GM19452 (cell line): ENCODE measurements around the gene EPM2AIP1.
A peak's percentile ranks its signal among the peaks of the same experiment; 100 is the strongest.
"Not testable (repeated sequence)": the region's sequence is repeated elsewhere in the genome, so short reads cannot be mapped to it uniquely, and the experiment has no call there.

Experiments
- ATAC-seq: cut with Tn5 transposase; IDR thresholded peaks from one replicate; pipeline ENCODE4 v1.9.1; 2021; ENCODE audit not compliant: unreplicated experiment

The EPM2AIP1 gene

DNA sequence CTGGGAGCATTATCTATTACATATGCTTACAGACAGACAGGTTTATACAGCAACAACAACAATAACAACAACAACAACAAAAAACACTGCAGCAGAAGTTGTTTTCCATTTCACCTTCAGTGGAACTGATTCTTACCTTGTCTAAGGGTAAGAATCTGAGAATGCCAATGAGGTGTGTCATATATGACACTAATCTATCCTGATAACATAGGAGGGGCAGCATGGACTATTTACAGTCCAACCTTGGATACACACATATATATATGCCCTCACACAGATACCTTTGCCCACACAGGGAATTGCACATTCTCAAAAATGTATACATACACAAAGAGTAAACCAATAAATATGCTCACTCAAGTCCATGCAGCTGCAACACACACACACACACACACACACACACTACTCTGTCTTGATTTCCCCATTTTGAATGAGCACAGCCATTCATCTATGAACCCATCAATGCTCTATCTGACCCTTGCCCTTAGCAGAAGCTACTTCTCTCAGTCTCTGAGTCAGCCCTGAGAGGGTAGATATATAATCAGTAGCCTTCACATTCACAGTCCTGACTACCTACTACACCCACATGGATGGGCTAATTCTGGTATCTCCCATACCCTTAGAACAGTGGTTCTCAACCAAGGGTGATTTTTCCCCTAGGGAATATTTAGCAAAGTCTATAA is 38.3 kb downstream of the EPM2AIP1 start:
- ATAC-seq, result no peak

DNA sequence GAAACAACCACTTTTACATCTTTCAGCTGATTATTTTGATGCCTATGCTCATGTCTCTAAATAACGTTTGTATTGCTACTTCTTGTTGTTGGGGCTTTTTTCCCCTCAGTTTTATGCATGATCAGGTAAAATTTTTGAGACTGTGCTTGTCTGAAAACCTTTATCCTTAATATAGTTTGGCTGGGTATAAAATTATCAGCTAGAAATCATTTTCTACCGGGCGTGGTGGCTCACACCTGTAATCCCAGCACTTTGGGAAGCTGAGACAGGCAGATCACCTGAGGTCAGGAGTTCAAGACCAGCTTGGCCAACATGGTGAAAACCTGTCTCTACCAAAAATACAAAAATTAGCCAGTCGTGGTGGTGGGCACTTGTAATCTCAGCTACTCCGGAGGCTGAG is 45.1 kb downstream of the EPM2AIP1 start:
- not testable (repeated sequence) for ATAC-seq

DNA sequence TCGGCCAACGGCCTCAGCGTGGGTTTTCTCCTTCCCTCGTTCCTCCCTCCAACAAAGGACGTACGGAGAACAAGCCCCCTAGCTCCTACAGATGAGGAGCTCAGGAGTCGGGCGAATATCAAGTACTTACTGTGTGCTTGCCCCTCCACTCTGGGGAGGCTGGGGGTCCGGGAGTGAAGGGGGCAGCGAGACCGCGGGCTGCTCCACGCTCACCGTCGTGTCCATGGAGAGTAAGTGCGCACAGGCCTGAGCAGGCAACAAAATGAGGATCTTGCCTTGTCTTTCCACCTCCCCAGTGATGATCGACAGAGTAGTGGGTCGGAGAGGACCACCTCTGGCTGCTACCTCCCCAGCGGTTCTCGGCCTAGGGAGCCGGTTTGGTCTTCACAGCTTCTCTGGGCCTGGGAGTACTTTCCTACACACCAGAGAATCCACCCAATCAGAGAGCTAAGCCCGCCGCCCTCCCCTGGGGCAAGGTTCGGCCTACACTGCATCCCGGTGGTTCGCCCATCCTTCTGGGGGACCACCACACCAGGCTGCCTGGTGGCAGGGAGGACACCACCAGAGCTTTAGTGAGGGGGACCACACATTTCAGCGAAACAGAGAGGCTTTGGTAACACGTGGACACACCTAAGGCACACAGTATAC is 47.5 kb downstream of the EPM2AIP1 start:
- ATAC-seq, result no peak

DNA sequence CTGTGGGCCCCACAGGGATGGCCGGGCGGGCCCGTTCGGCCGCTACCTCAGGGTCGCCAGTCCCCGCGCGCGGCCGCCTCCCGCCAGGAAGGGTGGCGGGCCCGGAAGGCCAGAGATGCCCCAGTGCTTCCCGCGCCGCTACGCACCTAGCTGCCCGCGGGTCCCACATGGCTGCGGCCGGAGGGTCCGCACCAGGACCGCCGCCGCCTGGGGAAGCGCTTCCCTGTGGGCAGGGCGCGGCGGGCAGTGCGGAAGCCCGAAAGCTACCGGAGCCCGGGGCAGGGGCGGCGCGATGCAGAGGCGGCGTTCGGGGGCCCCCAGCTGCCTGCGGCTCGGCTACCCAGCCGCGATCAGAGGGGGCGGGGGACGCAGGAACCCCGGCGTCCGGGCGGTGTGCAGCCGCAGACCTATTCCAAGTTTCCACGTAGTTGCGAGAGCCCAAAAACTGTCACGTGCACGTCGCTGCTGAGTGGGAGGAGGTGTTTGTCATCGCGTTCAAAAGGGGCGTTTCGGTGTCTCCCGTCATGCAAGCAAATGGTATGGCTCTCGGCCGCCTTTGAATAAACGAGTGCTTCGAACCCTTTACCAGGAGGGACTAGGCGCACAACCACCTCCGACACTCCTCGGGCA is 48.2 kb downstream of the EPM2AIP1 start, which contains the start of gene TRANK1:
Gene TRANK1 (minus strand): TSS at position 414 of the 630 bp plus-strand sequence. CDS start 245 bp downstream, at position 169.
- peak; percentile 69 for ATAC-seq

DNA sequence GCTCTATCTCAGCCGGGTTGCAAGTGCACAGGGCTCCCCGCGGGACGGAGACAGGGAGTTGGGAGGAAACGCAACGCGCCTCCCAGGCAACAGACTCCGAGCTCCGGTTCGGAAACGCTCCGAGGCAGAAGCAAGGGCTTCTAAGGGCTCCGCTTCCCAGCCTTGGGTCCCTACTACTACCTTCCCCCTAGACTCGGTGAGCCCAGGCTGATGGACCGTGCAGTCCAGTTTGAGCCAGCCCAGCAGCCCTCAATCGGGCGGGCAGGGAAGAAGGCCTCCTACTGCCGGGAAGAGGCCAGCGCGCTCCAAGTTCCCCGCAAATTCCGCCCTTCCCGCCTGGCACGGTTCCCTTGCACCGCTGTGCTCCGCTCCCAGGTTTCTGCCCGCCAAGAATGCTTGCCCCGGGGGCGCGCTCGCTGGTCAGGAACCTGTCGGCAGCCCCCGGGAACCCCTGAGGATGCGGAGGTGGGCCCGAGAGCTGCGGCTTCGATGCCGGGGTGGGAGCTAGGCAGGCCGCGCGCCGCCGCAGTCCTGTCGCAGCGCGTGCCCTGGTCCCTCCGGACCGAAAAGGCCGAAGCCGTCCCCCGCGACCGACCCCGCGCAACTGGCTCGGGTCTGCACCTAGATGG is 48.8 kb downstream of the EPM2AIP1 start:
- peak; percentile 57 for ATAC-seq

DNA sequence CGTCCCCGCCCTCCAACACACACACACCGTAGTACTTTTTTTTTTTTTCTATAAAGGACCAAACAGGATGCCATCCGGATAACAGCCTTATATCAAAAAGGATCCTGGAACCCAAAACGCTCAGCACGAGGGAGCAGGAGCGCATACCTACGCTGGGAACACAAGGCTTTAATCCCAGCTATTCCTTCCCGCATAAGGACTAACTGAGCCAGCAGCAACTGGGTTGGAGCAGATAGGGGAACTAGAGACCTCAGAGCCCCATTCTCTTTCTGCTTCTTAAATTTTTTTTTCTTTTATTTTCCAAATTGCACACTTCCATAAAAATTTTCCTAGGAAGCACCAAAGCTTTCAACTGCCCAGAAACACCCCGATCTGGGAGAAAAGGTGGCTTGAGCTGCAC is 49.3 kb downstream of the EPM2AIP1 start:
- no peak for ATAC-seq

DNA sequence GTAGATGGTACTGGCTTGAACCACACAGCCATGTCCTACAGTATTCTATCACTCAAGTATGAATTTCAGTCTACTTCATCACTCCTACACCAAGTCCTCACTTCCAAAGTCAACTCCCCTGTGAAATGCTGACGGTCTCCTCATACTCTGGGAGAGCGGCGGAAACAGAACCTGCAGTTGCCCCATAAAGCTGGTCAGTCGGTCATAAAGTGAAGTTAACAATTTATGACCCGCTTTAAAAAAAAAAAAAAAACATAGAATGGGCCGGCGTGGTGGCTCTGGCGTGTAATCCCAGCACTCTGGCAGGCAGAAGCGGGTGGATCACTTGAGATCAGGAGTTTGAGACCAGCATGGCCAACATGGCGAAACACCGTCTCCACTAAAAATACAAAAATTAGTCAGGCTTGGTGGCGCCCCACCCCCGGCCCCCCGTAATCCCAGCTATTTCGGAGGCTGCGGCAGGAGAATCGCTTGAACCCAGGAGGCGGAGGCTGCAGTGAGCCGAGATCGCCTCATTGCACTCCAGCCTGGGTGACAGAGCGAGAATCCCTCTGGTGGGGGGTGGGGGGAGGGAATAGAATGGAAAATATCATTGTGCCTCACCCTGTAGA is 50.2 kb downstream of the EPM2AIP1 start:
- no peak for ATAC-seq

DNA sequence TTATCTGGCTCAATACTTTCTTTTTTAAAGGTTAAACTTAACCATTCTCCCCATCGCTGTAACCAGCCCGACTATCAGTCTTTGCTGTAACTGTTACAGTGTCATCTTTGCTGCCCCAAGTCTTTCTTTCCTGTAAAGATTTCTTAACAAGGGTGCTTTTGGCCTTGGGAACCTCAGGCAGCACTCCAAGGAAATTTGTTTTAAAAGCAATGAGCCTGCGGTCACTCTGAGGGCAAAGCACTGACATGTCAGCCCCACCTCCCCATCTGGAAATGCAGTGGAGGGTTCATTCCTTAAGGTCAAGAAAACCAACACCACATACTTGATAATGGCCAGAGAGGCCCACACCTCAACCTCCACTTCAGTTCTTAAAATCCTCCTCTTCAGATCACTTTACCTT is 51.3 kb downstream of the EPM2AIP1 start:
- no peak for ATAC-seq

DNA sequence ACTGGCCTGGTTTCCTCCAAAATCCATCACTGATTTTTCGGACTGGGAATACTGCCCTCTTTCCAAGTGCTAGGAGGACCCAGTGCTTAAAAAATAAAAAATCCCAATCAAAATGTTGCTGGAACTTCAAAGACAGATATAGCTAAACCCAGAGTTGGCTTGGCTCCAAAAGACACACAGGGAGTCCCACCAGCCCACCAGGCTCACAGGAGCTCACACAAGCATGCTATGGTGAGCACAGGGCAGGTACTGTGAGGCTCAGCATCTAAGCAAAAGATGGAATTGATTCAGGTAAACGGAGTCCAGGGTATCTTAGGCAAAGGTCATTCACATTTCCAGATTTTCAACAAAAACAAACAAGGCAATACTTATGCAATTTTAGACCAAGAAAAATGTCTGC is 51.8 kb downstream of the EPM2AIP1 start:
- ATAC-seq, result no peak

DNA sequence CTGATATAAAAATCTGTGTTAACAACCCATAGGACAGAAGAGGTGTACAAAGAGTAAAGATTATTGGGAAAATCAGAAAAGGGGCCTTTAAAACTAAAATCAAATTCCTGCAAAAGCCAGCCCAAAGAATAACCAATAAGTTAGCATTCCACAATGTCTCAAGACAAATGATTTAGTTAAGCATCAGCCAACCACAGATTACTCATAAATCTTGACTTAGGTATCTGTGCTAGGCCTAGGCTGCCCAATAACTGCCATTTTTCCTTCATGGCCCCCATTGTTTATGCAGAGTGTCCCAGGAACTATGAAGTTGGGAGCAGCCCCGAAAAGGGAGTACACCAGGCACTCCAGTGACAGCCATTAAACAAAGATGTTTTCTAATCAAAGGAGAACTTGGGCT is 55.4 kb downstream of the EPM2AIP1 start:
- no peak for ATAC-seq
